ENCODE measurements around the gene ITGB8.

The ITGB8 gene

GRCh38 chr7:20338285-20338684 is 7.6 kb downstream of the ITGB8 start:
- TF ChIP-seq, protein P1, sequence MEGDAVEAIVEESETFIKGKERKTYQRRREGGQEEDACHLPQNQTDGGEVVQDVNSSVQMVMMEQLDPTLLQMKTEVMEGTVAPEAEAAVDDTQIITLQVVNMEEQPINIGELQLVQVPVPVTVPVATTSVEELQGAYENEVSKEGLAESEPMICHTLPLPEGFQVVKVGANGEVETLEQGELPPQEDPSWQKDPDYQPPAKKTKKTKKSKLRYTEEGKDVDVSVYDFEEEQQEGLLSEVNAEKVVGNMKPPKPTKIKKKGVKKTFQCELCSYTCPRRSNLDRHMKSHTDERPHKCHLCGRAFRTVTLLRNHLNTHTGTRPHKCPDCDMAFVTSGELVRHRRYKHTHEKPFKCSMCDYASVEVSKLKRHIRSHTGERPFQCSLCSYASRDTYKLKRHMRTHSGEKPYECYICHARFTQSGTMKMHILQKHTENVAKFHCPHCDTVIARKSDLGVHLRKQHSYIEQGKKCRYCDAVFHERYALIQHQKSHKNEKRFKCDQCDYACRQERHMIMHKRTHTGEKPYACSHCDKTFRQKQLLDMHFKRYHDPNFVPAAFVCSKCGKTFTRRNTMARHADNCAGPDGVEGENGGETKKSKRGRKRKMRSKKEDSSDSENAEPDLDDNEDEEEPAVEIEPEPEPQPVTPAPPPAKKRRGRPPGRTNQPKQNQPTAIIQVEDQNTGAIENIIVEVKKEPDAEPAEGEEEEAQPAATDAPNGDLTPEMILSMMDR (IDR thresholded peaks at IDR 0.05; ENCODE audit: borderline replicate concordance, insufficient read depth, low read depth, low read length): no peak

GRCh38 chr7:20340839-20341238 is 10.1 kb downstream of the ITGB8 start:
- H3K4me3 ChIP-seq (ENCODE audit: low read depth, low read length): no peak overlapping the region
- TF ChIP-seq, protein P1 (IDR thresholded peaks at IDR 0.05; ENCODE audit: borderline replicate concordance, insufficient read depth, low read depth, low read length): no peak

More at GRCh38 chr7:20338285-20338684, 7.6 kb downstream of the ITGB8 start:
- H3K4me3 ChIP-seq (ENCODE audit: low read depth, low read length): no peak overlapping the region

- TF ChIP-seq, protein P1 (IDR thresholded peaks at IDR 0.05; ENCODE audit: borderline replicate concordance, insufficient read depth, low read depth, low read length): no peak
- no peak overlapping the region for H3K4me3 ChIP-seq (ENCODE audit: low read depth, low read length)
Measured at GRCh38 chr7:20343205-20343604, 12.5 kb downstream of the ITGB8 start.

DNA sequence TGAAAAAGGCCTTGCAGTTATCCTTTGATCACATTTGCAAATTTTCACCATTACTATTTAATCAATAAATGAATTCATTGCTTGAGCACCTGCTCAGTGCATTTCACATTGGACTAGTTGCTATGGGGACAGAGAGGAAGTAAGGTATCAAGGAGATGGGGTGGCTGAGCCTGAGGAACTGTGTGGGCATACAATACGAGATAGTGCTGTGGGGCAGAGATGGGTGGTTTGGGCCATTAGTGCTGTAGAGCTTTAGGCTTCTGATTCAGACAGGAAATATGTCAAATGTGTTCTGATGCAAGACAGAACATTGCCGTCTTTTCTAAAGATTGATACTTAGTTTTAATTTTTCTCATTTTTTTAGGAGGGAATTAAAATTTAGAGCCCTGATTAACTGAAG is 13.2 kb downstream of the ITGB8 start:
- H3K4me3 ChIP-seq (ENCODE audit: low read depth, low read length): no peak overlapping the region
- TF ChIP-seq, protein P1 (IDR thresholded peaks at IDR 0.05; ENCODE audit: borderline replicate concordance, insufficient read depth, low read depth, low read length): no peak

- H3K4me3 ChIP-seq (ENCODE audit: low read depth, low read length): no peak overlapping the region
- TF ChIP-seq, protein P1 (IDR thresholded peaks at IDR 0.05; ENCODE audit: borderline replicate concordance, insufficient read depth, low read depth, low read length): no peak
Measured at GRCh38 chr7:20344396-20344795, 13.7 kb downstream of the ITGB8 start.

DNA sequence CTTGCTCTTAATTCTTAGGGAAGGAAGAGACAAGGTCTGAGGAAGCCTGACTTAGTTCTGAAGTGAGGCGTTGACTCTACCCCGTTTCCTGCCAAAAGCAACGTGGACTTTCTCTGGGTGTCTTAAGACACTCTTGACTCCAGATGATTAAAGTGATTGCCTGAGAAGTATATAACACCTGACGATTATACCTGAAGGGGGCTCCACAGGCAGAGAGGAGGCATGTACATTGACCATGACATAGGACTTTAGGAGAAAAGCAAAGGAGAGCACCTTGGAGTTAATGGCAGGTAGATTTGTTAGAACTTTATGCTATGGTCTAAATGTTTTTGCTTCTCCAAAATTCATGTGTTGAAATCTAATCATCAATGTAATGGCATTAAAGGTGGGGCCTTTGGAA is 15.9 kb downstream of the ITGB8 start:
- TF ChIP-seq, protein P1 (IDR thresholded peaks at IDR 0.05; ENCODE audit: borderline replicate concordance, insufficient read depth, low read depth, low read length): no peak
- H3K4me3 ChIP-seq (ENCODE audit: low read depth, low read length): no peak overlapping the region

DNA sequence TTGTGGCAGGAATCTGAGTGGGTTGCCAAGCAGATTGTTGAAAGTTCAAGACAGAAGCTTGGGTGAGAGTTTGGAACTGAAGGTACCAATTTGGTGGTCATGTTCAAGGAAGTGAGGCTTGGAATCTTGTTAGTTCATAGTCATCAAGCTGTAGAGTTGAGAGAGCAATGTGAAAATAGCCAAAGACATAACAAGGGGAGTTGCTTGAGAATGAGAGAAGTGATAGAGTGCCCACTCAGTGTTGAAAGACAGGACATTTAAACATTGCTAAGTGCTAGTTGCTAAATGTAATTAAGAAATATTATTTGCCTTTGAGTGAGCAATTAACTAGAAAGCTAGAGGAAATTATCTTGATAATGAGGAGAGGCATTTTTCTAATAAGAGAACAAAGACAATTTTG is 17.0 kb downstream of the ITGB8 start:
- no peak overlapping the region for H3K4me3 ChIP-seq (ENCODE audit: low read depth, low read length)
- TF ChIP-seq, protein P1 (IDR thresholded peaks at IDR 0.05; ENCODE audit: borderline replicate concordance, insufficient read depth, low read depth, low read length): no peak

All from GM12875 (cell line).